Endothelial cell of hepatic sinusoid (primary cell): ENCODE data around the gene CD24.
"Not testable (repeated sequence)": the region's sequence is repeated elsewhere in the genome, so short reads cannot be mapped to it uniquely, and the experiment has no call there.

Source experiments
- in situ Hi-C: cut with HindIII; loops from 2 replicates; pipeline ENCODE4 v1.10.0; 2017; ENCODE audit warnings: low sequenced_read_pairs

Gene CD24

DNA sequence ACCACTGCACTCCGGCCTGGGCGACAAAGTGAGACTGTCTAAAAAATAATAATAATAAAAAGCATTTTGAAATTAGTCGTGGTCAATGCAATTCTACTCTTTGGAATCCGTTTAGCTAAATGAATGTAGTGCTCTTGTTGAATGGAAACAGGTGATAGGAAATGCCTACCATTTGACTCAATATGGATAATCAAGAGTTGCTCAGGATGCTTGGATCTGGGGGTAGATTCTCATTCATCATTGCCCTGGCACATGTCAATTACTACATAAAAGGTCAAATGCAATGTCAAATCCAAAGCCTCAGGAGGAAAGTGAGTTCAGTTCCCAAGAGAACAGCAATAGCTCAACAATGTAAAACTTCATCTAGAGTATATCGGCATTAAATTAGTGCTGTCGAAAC lies 3.8 kb downstream of the CD24 start:
- in situ Hi-C loops, result not testable (repeated sequence)

DNA sequence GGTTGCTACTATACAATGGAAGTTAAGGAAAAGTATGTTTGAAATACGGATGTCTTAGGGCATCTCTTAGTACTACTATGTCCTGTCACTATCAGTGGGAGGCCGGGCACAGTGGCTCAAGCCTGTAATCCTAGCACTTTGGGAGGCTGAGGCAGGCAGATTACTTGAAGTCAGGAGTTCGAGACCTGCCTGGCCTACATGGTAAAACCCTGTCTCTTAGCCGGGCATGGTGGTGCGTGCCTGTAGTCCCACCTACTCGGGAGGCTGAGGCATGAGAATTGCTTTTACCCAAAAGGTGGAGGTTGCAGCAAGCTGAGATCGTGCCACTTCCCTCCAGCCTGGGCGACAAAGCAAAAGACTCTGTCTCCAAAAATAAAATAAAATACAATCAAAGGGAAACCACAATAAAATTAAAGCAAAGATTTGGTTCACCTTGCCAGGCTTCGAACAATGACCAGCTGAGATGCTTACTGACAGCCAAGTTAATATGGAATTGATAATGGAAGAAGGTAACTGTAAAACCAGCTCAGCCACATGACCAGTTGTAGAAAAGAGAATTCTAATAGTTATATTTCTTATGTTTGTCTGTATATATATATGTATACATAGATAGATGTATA lies 6.5 kb downstream of the CD24 start:
- in situ Hi-C loops, result no loop called here

- in situ Hi-C loops, result no loop called here
Observed at GRCh38 chr6:106966671-106967640, 7.6 kb downstream of the CD24 start.

DNA sequence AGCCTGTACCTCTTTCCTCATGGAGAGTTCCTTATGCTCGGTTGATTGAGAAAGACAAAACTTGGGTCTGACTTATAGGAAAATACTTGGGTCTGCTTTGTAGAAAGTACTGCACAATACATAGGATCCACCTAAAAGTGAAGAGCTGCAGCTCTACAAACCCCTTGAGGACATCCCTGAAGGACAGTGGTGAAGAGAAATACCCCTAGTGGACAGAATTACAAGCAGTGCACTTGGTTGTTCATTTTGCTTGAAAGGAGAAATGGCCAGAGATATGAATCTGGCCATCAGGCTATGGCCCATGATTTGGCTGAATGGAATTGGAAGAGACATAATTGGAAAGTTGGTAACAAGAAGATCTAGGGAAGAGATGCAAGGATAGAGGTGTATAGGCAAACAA lies 8.3 kb downstream of the CD24 start:
- in situ Hi-C loops, result no loop called here

DNA sequence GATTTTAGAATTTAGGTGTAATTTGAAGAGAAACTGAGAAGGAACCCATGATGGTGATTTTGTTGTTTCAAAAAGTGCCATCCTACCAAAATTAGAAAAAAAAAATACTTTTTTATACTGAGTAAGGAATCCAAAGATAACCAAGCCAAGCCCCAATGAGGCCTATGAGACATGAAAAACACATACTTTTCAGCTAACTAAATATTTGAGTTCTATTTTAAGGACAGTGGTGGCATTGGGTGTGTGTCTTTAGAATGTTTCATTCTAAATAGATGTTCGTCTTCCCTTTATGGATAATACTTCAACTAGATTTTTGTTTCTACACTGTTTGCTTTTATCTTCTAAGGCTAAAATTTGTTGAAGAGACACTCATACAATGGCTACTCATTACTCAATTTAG lies 9.6 kb downstream of the CD24 start:
- in situ Hi-C loops, result no loop called here

DNA sequence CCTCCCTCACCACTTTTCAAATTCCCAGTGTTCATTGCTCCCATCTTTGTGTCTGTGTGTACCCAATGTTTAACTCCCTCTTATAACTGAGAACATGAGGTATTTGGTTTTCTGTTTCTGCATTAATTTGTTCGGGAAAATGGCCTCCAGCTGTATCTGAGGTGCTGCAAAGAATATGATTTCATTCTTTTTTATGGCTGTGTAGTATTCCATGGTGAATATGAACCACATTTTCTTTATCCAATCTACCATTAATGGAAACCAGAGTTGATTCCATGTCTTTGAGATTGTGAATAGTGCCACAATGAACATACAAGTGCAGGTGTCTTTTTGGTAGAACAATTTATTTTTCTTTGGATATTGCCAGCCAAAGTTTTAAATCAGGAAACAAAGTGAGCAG lies 10.4 kb downstream of the CD24 start:
- in situ Hi-C loops, result no loop called here

DNA sequence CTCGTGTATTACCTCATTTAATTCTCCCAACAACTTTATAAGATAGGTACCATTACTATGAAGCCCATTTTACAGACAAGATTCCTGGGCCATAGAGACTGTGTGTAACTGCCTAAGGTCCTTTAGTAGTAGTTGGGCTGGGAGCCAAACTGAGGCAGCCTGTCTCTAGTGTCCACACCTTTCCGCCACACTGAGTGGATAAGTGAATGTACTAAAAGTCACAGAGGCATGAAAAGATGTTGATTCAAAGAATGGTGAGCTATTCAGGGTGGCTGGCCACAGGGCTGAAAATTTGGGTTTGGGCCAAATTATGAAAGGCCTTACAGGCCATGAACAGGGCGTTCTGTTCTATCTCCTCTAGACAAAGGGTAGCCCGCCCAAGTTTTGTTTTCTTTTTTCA lies 11.0 kb downstream of the CD24 start:
- in situ Hi-C loops, result no loop called here

GRCh38 chr6:106961801-106962200 lies 12.7 kb downstream of the CD24 start:
- in situ Hi-C loops, result no loop called here

- in situ Hi-C loops, result no loop called here
Observed at GRCh38 chr6:106961136-106961535, 13.4 kb downstream of the CD24 start.

GRCh38 chr6:106959985-106960384 lies 14.5 kb downstream of the CD24 start:
- in situ Hi-C loops, result no loop called here

- in situ Hi-C loops, result no loop called here
Observed at GRCh38 chr6:106939848-106940247, 34.7 kb downstream of the CD24 start.

DNA sequence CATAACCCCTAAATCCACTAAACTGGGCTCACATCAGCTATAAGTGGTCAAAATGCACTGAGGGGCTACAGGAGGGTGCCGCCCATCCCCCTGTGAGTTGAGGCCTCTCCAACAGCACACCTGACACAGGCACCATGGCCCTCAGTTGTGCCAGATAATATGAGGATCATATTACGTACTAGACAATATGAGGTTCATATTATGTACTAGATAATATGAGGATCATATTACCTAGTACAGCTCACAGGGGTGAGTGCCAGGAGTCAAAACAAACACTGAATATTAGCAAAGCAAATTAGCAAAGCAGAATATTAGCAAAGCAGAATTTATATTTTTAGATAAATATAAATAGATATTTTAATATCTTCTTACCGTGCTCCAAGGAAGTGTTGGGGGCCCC lies 35.3 kb downstream of the CD24 start:
- in situ Hi-C loops, result no loop called here

DNA sequence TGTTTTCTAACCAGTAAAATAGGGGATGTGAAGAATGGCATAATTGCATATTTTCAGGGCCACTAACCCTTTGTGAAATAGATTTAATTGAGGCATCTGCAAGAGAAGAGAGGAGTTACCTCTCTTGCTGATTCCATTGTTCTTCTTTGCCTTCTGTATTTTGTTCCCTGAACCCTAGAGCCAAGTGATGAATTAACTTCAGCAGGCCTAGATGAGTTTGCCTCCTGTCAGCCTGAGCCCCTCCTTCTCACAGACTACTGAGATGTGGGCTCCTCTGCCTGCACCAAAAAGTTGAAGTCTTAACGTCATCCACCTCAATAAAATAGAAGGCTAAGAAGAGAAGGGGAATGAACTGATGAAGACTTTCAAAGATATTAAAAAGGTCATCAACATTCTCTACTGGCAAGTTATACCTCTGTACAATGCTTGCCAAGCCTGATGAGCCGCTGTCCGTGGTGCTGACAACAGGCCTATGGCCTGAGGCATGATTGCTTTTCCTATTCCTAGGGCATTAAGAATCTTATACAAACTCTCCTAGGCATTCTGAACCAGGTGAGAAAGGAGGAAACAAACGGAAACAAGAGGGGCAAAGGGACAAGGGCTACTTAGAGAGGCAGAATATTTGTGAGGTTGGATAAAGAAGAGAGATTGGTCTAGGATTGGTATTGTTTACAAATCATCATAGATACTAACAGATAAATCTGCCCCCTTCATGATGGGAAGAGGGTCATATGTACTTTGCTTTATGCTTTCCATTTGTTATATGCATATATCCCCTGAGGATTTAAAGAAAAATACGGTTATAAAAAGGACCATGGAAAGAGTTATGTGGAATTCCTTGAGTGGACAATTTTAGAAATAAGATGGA lies 46.8 kb downstream of the CD24 start:
- in situ Hi-C loops, result no loop called here

- in situ Hi-C loops, result no loop called here
Observed at GRCh38 chr6:106925948-106926347, 48.6 kb downstream of the CD24 start.

GRCh38 chr6:106924694-106925523 lies 49.6 kb downstream of the CD24 start:
- in situ Hi-C loops, result no loop called here

DNA sequence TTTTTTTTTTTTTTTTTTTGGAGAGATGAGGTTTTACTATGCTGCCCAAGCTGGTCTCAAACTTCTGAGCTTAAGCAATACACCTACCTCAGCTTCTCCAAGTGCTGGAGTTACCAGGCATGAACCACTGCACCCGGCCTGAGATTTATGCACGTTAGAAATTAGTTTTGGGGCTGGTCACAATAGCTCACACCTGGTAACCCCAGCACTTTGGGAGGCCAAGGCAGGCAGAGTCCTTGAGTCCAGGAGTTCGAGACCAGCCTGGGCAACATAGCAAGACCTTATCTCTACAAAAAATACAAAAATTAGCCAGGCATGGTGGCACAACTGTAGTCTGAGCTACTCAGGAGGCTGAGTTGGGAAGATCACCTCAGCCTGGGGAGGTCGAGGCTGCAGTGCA lies 51.9 kb downstream of the CD24 start:
- in situ Hi-C loops, result no loop called here
